ENCODE results near the gene PLCG2.

DNA sequence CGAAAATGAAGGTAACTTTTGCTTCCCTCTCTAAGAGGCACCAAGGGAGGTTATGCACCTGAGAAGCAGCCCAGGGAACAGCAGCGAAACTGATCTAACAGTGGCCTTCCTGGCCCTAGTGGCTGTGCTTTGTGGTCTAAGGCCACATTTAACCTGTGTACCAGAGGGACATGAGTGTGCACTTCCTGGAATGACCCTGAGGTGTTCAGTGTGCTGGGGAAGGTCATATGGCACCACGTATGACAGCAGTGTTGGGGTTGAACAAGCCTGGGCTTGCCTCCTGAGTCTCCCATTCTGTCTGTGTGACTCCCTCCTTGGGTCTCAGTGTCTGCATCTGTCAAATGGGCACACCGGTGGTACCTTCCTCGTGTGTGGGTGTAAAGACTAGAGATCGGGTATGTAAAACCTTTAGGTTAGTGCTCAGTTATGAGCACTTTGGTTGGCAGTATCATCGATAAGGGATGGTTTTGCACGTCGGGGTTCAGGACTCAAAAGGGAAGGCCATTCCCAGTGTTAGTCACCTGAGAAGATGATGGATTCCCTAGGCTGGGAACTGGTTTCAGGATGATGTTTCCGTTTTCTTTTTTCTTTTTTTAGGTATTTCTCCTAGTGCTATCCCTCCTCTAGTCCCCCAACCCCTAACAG is 31.9 kb downstream of the PLCG2 start:
- TF ChIP-seq ELF4 (IDR thresholded peaks at IDR 0.05), result no peak
- TF ChIP-seq FOXM1 (IDR thresholded peaks at IDR 0.05; ENCODE audit: borderline replicate concordance), result no peak
- no peak for TF ChIP-seq CTBP1 (IDR thresholded peaks at IDR 0.05; ENCODE audit: borderline replicate concordance)
- TF ChIP-seq SUZ12 (IDR thresholded peaks at IDR 0.05), result no peak
- no peak for TF ChIP-seq FOXK2 (IDR thresholded peaks at IDR 0.05)
- no peak for TF ChIP-seq L3MBTL2 (conservative IDR thresholded peaks at IDR 0.05)
- no peak for TF ChIP-seq SP1 (IDR thresholded peaks at IDR 0.05)
- TF ChIP-seq TARDBP (IDR thresholded peaks at IDR 0.05), result no peak
- no peak for TF ChIP-seq NFRKB (IDR thresholded peaks at IDR 0.05)
